Stomach (tissue), 4 donors: ENCODE measurements around the gene CMIP.

Experiments
- CTCF ChIP-seq, 7 experiments: fragments of 450-650 bp in 4 of 7; fragments of 200-600 bp in 3 of 7; sonication (generic) in 3 of 7; IDR thresholded peaks; one replicate each; pipeline ENCODE4 v1.5.1; 2016 to 2019; ENCODE audit warnings: antibody characterized with exemption in 7 of 7, control low read depth in 2 of 7, mild to moderate bottlenecking in 1 of 7
- EP300 ChIP-seq: sonication (generic); formaldehyde crosslinking; IDR thresholded peaks from one replicate; pipeline ENCODE4 v1.6.1; 2017; ENCODE audit warnings: antibody characterized with exemption
- POLR2A ChIP-seq, 4 donors: fragments of 450-650 bp; IDR thresholded peaks; one replicate each; pipeline ENCODE4 v1.6.1; 2016; ENCODE audit warnings: antibody characterized with exemption in 4 of 4, control low read depth in 2 of 4, mild to moderate bottlenecking in 1 of 4, moderate library complexity in 1 of 4

- no peak for TF ChIP-seq CTCF (IDR thresholded peaks at IDR 0.05)
- TF ChIP-seq EP300, result no peak
- no peak for TF ChIP-seq POLR2A (IDR thresholded peaks at IDR 0.05)
Measured at GRCh38 chr16:81627729-81628244, 183.2 kb downstream of the CMIP start.
